ENCODE data around the gene ABI3BP.
A peak's percentile ranks its signal among the peaks of the same experiment; 100 is the strongest.

ABI3BP gene

GRCh38 chr3:100994187-100994586 lies 966 bp upstream of the ABI3BP start:
- no peak for TF ChIP-seq POLR2A (IDR thresholded peaks at IDR 0.05; ENCODE audit: low read depth, low read length)
- TF ChIP-seq POU2F2 (IDR thresholded peaks at IDR 0.05; ENCODE audit: low read depth, low read length), result no peak
- TF ChIP-seq SPI1 (IDR thresholded peaks at IDR 0.05; ENCODE audit: low read depth, low read length), result no peak
- no peak for TF ChIP-seq POLR2AphosphoS5 (IDR thresholded peaks at IDR 0.05; ENCODE audit: low read depth, low read length)
- TF ChIP-seq TAF1 (IDR thresholded peaks at IDR 0.05; ENCODE audit: low read depth, low read length), result no peak
- no peak for TF ChIP-seq PAX5 (IDR thresholded peaks at IDR 0.05; ENCODE audit: insufficient read depth, low read length, severe bottlenecking)
- FAIRE-seq (no peak), DNase-seq (ENCODE audit: insufficient read length, low spot score) (no peak)

GRCh38 chr3:100992231-100993012 lies 799 bp downstream of the ABI3BP start:
- TF ChIP-seq POLR2A (IDR thresholded peaks at IDR 0.05; ENCODE audit: low read depth, low read length), result no peak
- FAIRE-seq (peak; percentile 9), DNase-seq (ENCODE audit: insufficient read length, low spot score) (no peak)

- DNase-seq (ENCODE audit: insufficient read length, low spot score) (no peak), FAIRE-seq (no peak)
- no peak for TF ChIP-seq SPI1 (IDR thresholded peaks at IDR 0.05; ENCODE audit: low read depth, low read length)
- no peak for TF ChIP-seq TAF1 (IDR thresholded peaks at IDR 0.05; ENCODE audit: low read depth, low read length)
- no peak for TF ChIP-seq POU2F2 (IDR thresholded peaks at IDR 0.05; ENCODE audit: low read depth, low read length)
- TF ChIP-seq PAX5 (IDR thresholded peaks at IDR 0.05; ENCODE audit: insufficient read depth, low read length, severe bottlenecking), result no peak
- no peak for TF ChIP-seq POLR2A (IDR thresholded peaks at IDR 0.05; ENCODE audit: low read depth, low read length)
- TF ChIP-seq POLR2AphosphoS5 (IDR thresholded peaks at IDR 0.05; ENCODE audit: low read depth, low read length), result no peak
These were observed 5.1 kb downstream of the ABI3BP start for GRCh38 chr3:100988080-100988479.

GRCh38 chr3:100984308-100984707 lies 8.9 kb downstream of the ABI3BP start:
- FAIRE-seq, result no peak
- DNase-seq (ENCODE audit: insufficient read length, low spot score), result no peak
- TF ChIP-seq POU2F2 (IDR thresholded peaks at IDR 0.05; ENCODE audit: low read depth, low read length) (no peak), SPI1 (IDR thresholded peaks at IDR 0.05; ENCODE audit: low read depth, low read length) (no peak), POLR2AphosphoS5 (IDR thresholded peaks at IDR 0.05; ENCODE audit: low read depth, low read length) (no peak), PAX5 (IDR thresholded peaks at IDR 0.05; ENCODE audit: insufficient read depth, low read length, severe bottlenecking) (no peak), POLR2A (IDR thresholded peaks at IDR 0.05; ENCODE audit: low read depth, low read length) (no peak), TAF1 (IDR thresholded peaks at IDR 0.05; ENCODE audit: low read depth, low read length) (no peak)

GRCh38 chr3:100982710-100983109 lies 10.5 kb downstream of the ABI3BP start:
- DNase-seq (ENCODE audit: insufficient read length, low spot score) (no peak), FAIRE-seq (no peak)
- TF ChIP-seq POLR2AphosphoS5 (IDR thresholded peaks at IDR 0.05; ENCODE audit: low read depth, low read length), result no peak
- TF ChIP-seq PAX5 (IDR thresholded peaks at IDR 0.05; ENCODE audit: insufficient read depth, low read length, severe bottlenecking), result no peak
- no peak for TF ChIP-seq SPI1 (IDR thresholded peaks at IDR 0.05; ENCODE audit: low read depth, low read length)
- TF ChIP-seq POU2F2 (IDR thresholded peaks at IDR 0.05; ENCODE audit: low read depth, low read length), result no peak
- TF ChIP-seq TAF1 (IDR thresholded peaks at IDR 0.05; ENCODE audit: low read depth, low read length), result no peak
- no peak for TF ChIP-seq POLR2A (IDR thresholded peaks at IDR 0.05; ENCODE audit: low read depth, low read length)

GRCh38 chr3:100981164-100981911 lies 11.9 kb downstream of the ABI3BP start:
- FAIRE-seq, result no peak
- no peak for DNase-seq (ENCODE audit: insufficient read length, low spot score)
- TF ChIP-seq TAF1 (IDR thresholded peaks at IDR 0.05; ENCODE audit: low read depth, low read length) (no peak), PAX5 (IDR thresholded peaks at IDR 0.05; ENCODE audit: insufficient read depth, low read length, severe bottlenecking) (no peak), POLR2AphosphoS5 (IDR thresholded peaks at IDR 0.05; ENCODE audit: low read depth, low read length) (no peak), SPI1 (IDR thresholded peaks at IDR 0.05; ENCODE audit: low read depth, low read length) (no peak), POLR2A (IDR thresholded peaks at IDR 0.05; ENCODE audit: low read depth, low read length) (no peak), POU2F2 (IDR thresholded peaks at IDR 0.05; ENCODE audit: low read depth, low read length) (no peak)

GRCh38 chr3:100978011-100978659 lies 15.1 kb downstream of the ABI3BP start:
- FAIRE-seq (no peak), DNase-seq (ENCODE audit: insufficient read length, low spot score) (no peak)
- TF ChIP-seq PAX5 (IDR thresholded peaks at IDR 0.05; ENCODE audit: insufficient read depth, low read length, severe bottlenecking), result no peak
- TF ChIP-seq TAF1 (IDR thresholded peaks at IDR 0.05; ENCODE audit: low read depth, low read length), result no peak
- no peak for TF ChIP-seq POLR2AphosphoS5 (IDR thresholded peaks at IDR 0.05; ENCODE audit: low read depth, low read length)
- TF ChIP-seq POLR2A (IDR thresholded peaks at IDR 0.05; ENCODE audit: low read depth, low read length), result no peak

- DNase-seq (ENCODE audit: insufficient read length, low spot score) (no peak), FAIRE-seq (no peak)
- no peak for TF ChIP-seq POLR2AphosphoS5 (IDR thresholded peaks at IDR 0.05; ENCODE audit: low read depth, low read length)
- no peak for TF ChIP-seq POLR2A (IDR thresholded peaks at IDR 0.05; ENCODE audit: low read depth, low read length)
- no peak for TF ChIP-seq TAF1 (IDR thresholded peaks at IDR 0.05; ENCODE audit: low read depth, low read length)
- no peak for TF ChIP-seq PAX5 (IDR thresholded peaks at IDR 0.05; ENCODE audit: insufficient read depth, low read length, severe bottlenecking)
- no peak for TF ChIP-seq POU2F2 (IDR thresholded peaks at IDR 0.05; ENCODE audit: low read depth, low read length)
- TF ChIP-seq SPI1 (IDR thresholded peaks at IDR 0.05; ENCODE audit: low read depth, low read length), result no peak
These were observed 16.6 kb downstream of the ABI3BP start for GRCh38 chr3:100976611-100977010.

GRCh38 chr3:100975714-100976113 lies 17.5 kb downstream of the ABI3BP start:
- FAIRE-seq, result no peak
- no peak for DNase-seq (ENCODE audit: insufficient read length, low spot score)
- TF ChIP-seq POLR2A (IDR thresholded peaks at IDR 0.05; ENCODE audit: low read depth, low read length) (no peak), TAF1 (IDR thresholded peaks at IDR 0.05; ENCODE audit: low read depth, low read length) (no peak), SPI1 (IDR thresholded peaks at IDR 0.05; ENCODE audit: low read depth, low read length) (no peak), POU2F2 (IDR thresholded peaks at IDR 0.05; ENCODE audit: low read depth, low read length) (no peak), PAX5 (IDR thresholded peaks at IDR 0.05; ENCODE audit: insufficient read depth, low read length, severe bottlenecking) (no peak), POLR2AphosphoS5 (IDR thresholded peaks at IDR 0.05; ENCODE audit: low read depth, low read length) (no peak)
